ENCODE measurements around the gene SH3D19. TPM values are rescaled to one million over a fixed set of nuclear protein-coding genes. Genes with fewer than 3 reads are reported as not detected.
A peak's percentile ranks its signal among the peaks of the same experiment; 100 is the strongest.

The SH3D19 gene
- polyA plus RNA-seq, 4 donors: 37.7 to 92.4 (median 64.6) TPM

GRCh38 chr4:151152028-151152427 lies 173.4 kb downstream of the SH3D19 start:
- no peak for FAIRE-seq
- 8 to 16% (median 10%) methylated on average over 1 of the region's 1 CpG for WGBS, 3 donors

DNA sequence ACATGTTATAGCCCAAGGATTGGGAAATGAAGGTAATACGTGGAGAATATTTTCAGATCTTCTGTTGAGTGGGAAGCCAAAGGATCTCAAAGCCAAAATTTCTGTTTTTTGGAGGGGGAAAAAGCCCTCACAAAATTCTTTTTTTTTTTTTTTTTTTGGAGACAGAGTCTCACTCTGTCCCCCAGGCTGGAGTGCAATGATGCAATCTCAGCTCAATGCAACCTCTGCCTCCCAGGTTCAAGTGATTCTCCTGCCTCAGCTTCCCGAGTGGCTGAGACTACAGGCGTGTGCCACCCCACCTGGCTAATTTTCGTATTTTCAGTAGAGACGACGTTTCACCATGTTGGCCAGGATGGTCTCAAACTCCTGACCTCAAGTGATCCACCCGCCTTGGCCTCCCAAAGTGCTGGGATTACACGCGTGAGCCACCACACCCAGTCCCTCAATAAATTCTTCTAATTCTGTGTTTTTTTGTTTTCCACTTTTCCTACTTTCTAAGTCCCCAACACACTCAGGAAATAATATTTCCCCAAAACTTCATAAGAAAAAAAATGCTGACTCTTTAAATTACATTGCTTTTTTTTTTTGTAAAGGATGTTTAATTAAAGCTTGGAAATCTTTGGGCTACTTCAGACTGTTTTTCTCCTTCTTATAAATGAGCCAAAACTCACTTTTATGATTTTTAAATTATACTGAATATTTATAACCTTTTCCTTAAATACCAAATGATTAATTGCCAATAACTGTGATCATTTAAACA lies 174.4 kb downstream of the SH3D19 start:
- WGBS, 3 donors: 92 to 97% (median 92%) methylated on average over 9 of the region's 9 CpGs
- FAIRE-seq (peak; percentile 68), DNase-seq (no peak)
- peaks cover 2 to 34% (median 7%) of the 10 kb centered on the region in 3 donors for H3K36me3 ChIP-seq (ENCODE audit: control insufficient read depth in 3 of 3, insufficient read depth in 2 of 3, low read depth in 1 of 3, low read length in 3 of 3)
- no peak overlapping the region for H3K27ac ChIP-seq (ENCODE audit: low read depth in 1 of 3, low read length in 2 of 3)
- H3K27me3 ChIP-seq (ENCODE audit: control insufficient read depth in 3 of 3, insufficient read depth in 3 of 3, low read length in 3 of 3): no peaks in the 10 kb centered on the region
- H3K4me3 ChIP-seq (ENCODE audit: low read depth in 1 of 3, low read length in 3 of 3): no peak overlapping the region
- H3K9me3 ChIP-seq (ENCODE audit: control insufficient read depth in 2 of 2, insufficient read depth in 1 of 2, low read depth in 1 of 2, low read length in 1 of 2): no peaks in the 10 kb centered on the region
- no peaks in the 10 kb centered on the region for H3K4me1 ChIP-seq (ENCODE audit: control insufficient read depth in 3 of 3, insufficient read depth in 2 of 3, low read depth in 1 of 3, low read length in 2 of 3)

More at GRCh38 chr4:151152028-151152427, 173.4 kb downstream of the SH3D19 start:
- H3K36me3 ChIP-seq (ENCODE audit: control insufficient read depth in 3 of 3, insufficient read depth in 2 of 3, low read depth in 1 of 3, low read length in 3 of 3): peaks cover 2 to 29% (median 9%) of the 10 kb centered on the region in 3 donors
- H3K4me3 ChIP-seq (ENCODE audit: low read depth in 1 of 3, low read length in 3 of 3): no peak overlapping the region
- no peaks in the 10 kb centered on the region for H3K4me1 ChIP-seq (ENCODE audit: control insufficient read depth in 3 of 3, insufficient read depth in 2 of 3, low read depth in 1 of 3, low read length in 2 of 3)
- DNase-seq: no peak
- no peaks in the 10 kb centered on the region for H3K9me3 ChIP-seq (ENCODE audit: control insufficient read depth in 2 of 2, insufficient read depth in 1 of 2, low read depth in 1 of 2, low read length in 1 of 2)
- H3K27ac ChIP-seq (ENCODE audit: low read depth in 1 of 3, low read length in 2 of 3): no peak overlapping the region
- no peaks in the 10 kb centered on the region for H3K27me3 ChIP-seq (ENCODE audit: control insufficient read depth in 3 of 3, insufficient read depth in 3 of 3, low read length in 3 of 3)

GRCh38 chr4:151148261-151148660 lies 177.1 kb downstream of the SH3D19 start:
- Histone ChIP-seq H3K27ac (ENCODE audit: low read depth in 1 of 3, low read length in 2 of 3) (no peak overlapping the region), H3K36me3 (ENCODE audit: control insufficient read depth in 3 of 3, insufficient read depth in 2 of 3, low read depth in 1 of 3, low read length in 3 of 3) (peaks cover 2 to 39% (median 11%) of the 10 kb centered on the region in 3 donors), H3K4me3 (ENCODE audit: low read depth in 1 of 3, low read length in 3 of 3) (no peak overlapping the region), H3K9me3 (ENCODE audit: control insufficient read depth in 2 of 2, insufficient read depth in 1 of 2, low read depth in 1 of 2, low read length in 1 of 2) (no peaks in the 10 kb centered on the region), H3K27me3 (ENCODE audit: control insufficient read depth in 3 of 3, insufficient read depth in 3 of 3, low read length in 3 of 3) (no peaks in the 10 kb centered on the region), H3K4me1 (ENCODE audit: control insufficient read depth in 3 of 3, insufficient read depth in 2 of 3, low read depth in 1 of 3, low read length in 2 of 3) (no peaks in the 10 kb centered on the region)
- no peak for DNase-seq
- FAIRE-seq: no peak
- 85 to 89% (median 86%) methylated on average over 4 of the region's 4 CpGs for WGBS, 3 donors

- no peak overlapping the region for H3K4me3 ChIP-seq (ENCODE audit: low read depth in 1 of 3, low read length in 3 of 3)
- H3K27ac ChIP-seq (ENCODE audit: low read depth in 1 of 3, low read length in 2 of 3): no peak overlapping the region
- no peaks in the 10 kb centered on the region for H3K27me3 ChIP-seq (ENCODE audit: control insufficient read depth in 3 of 3, insufficient read depth in 3 of 3, low read length in 3 of 3)
- WGBS, 3 donors: 72 to 80% (median 75%) methylated on average over 3 of the region's 3 CpGs
- no peaks in the 10 kb centered on the region for H3K9me3 ChIP-seq (ENCODE audit: control insufficient read depth in 2 of 2, insufficient read depth in 1 of 2, low read depth in 1 of 2, low read length in 1 of 2)
- DNase-seq (no peak), FAIRE-seq (no peak)
- H3K4me1 ChIP-seq (ENCODE audit: control insufficient read depth in 3 of 3, insufficient read depth in 2 of 3, low read depth in 1 of 3, low read length in 2 of 3): no peaks in the 10 kb centered on the region
- peaks cover 2 to 39% (median 16%) of the 10 kb centered on the region in 3 donors for H3K36me3 ChIP-seq (ENCODE audit: control insufficient read depth in 3 of 3, insufficient read depth in 2 of 3, low read depth in 1 of 3, low read length in 3 of 3)
Measured at GRCh38 chr4:151147000-151147399, 178.4 kb downstream of the SH3D19 start.

GRCh38 chr4:151144329-151145072 lies 180.9 kb downstream of the SH3D19 start:
- no peaks in the 10 kb centered on the region for H3K9me3 ChIP-seq (ENCODE audit: control insufficient read depth in 2 of 2, insufficient read depth in 1 of 2, low read depth in 1 of 2, low read length in 1 of 2)
- no peak for FAIRE-seq
- DNase-seq: no peak
- no peaks in the 10 kb centered on the region for H3K27me3 ChIP-seq (ENCODE audit: control insufficient read depth in 3 of 3, insufficient read depth in 3 of 3, low read length in 3 of 3)
- peaks cover 2 to 50% (median 16%) of the 10 kb centered on the region in 3 donors for H3K36me3 ChIP-seq (ENCODE audit: control insufficient read depth in 3 of 3, insufficient read depth in 2 of 3, low read depth in 1 of 3, low read length in 3 of 3)
- H3K4me3 ChIP-seq (ENCODE audit: low read depth in 1 of 3, low read length in 3 of 3): no peak overlapping the region
- H3K27ac ChIP-seq (ENCODE audit: low read depth in 1 of 3, low read length in 2 of 3): no peak overlapping the region
- no peaks in the 10 kb centered on the region for H3K4me1 ChIP-seq (ENCODE audit: control insufficient read depth in 3 of 3, insufficient read depth in 2 of 3, low read depth in 1 of 3, low read length in 2 of 3)
- 87 to 92% (median 90%) methylated on average over 5 of the region's 5 CpGs for WGBS, 3 donors

- DNase-seq: no peak
- Histone ChIP-seq H3K27ac (ENCODE audit: low read depth in 1 of 3, low read length in 2 of 3) (no peak overlapping the region), H3K9me3 (ENCODE audit: control insufficient read depth in 2 of 2, insufficient read depth in 1 of 2, low read depth in 1 of 2, low read length in 1 of 2) (no peaks in the 10 kb centered on the region), H3K27me3 (ENCODE audit: control insufficient read depth in 3 of 3, insufficient read depth in 3 of 3, low read length in 3 of 3) (no peaks in the 10 kb centered on the region), H3K36me3 (ENCODE audit: control insufficient read depth in 3 of 3, insufficient read depth in 2 of 3, low read depth in 1 of 3, low read length in 3 of 3) (peaks cover 2 to 57% (median 14%) of the 10 kb centered on the region in 3 donors), H3K4me1 (ENCODE audit: control insufficient read depth in 3 of 3, insufficient read depth in 2 of 3, low read depth in 1 of 3, low read length in 2 of 3) (no peaks in the 10 kb centered on the region), H3K4me3 (ENCODE audit: low read depth in 1 of 3, low read length in 3 of 3) (no peak overlapping the region)
- 89 to 92% (median 91%) methylated on average over 3 of the region's 3 CpGs for WGBS, 3 donors
- no peak for FAIRE-seq
Measured at GRCh38 chr4:151143811-151144210, 181.6 kb downstream of the SH3D19 start.

DNA sequence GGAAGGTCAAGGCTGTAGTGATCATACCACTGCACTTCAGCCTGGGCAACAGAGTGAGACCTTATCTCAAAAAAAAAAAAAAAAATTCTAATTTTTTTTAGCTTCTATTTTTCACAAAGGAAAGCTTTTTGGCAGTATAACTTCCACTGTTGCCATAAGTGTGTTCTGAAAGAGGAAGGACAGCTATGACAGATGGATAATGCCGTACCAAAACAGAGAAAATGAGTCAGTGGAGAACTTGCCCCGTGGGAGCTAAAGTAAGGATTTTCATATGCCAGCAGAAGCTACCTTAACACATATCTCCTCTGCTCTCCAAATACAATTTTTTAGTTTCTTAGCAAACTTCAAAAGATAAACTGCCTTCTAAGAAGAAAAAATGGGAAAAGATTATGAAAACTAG lies 182.2 kb downstream of the SH3D19 start:
- peaks cover 6 to 62% (median 13%) of the 10 kb centered on the region in 3 donors for H3K36me3 ChIP-seq (ENCODE audit: control insufficient read depth in 3 of 3, insufficient read depth in 2 of 3, low read depth in 1 of 3, low read length in 3 of 3)
- 71 to 90% (median 89%) methylated on average over 2 of the region's 2 CpGs for WGBS, 3 donors
- DNase-seq: no peak
- FAIRE-seq: no peak
- no peak overlapping the region for H3K4me3 ChIP-seq (ENCODE audit: low read depth in 1 of 3, low read length in 3 of 3)
- no peaks in the 10 kb centered on the region for H3K4me1 ChIP-seq (ENCODE audit: control insufficient read depth in 3 of 3, insufficient read depth in 2 of 3, low read depth in 1 of 3, low read length in 2 of 3)
- no peaks in the 10 kb centered on the region for H3K27me3 ChIP-seq (ENCODE audit: control insufficient read depth in 3 of 3, insufficient read depth in 3 of 3, low read length in 3 of 3)
- no peak overlapping the region for H3K27ac ChIP-seq (ENCODE audit: low read depth in 1 of 3, low read length in 2 of 3)
- H3K9me3 ChIP-seq (ENCODE audit: control insufficient read depth in 2 of 2, insufficient read depth in 1 of 2, low read depth in 1 of 2, low read length in 1 of 2): no peaks in the 10 kb centered on the region

DNA sequence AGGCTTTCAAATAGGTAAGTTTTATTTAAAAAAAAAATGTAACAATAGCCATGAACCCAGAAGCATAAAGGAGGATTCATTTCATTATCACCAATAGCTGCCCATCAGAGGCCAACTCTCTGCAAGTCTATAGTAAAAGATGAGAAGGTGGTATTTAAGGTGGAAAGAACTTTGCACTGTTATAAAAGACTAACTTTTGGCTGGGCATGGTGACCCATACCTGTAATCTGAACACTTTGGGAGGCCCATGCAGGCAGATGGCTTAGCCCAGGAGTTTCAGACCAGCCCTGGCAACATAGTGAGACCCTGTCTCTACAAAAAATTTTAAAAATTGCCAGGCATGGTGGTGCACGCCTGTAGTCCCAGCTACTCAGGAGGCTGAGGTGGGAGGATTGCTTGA lies 182.6 kb downstream of the SH3D19 start:
- Histone ChIP-seq H3K4me3 (ENCODE audit: low read depth in 1 of 3, low read length in 3 of 3) (no peak overlapping the region), H3K36me3 (ENCODE audit: control insufficient read depth in 3 of 3, insufficient read depth in 2 of 3, low read depth in 1 of 3, low read length in 3 of 3) (peaks cover 6 to 59% (median 9%) of the 10 kb centered on the region in 3 donors), H3K27me3 (ENCODE audit: control insufficient read depth in 3 of 3, insufficient read depth in 3 of 3, low read length in 3 of 3) (no peaks in the 10 kb centered on the region), H3K4me1 (ENCODE audit: control insufficient read depth in 3 of 3, insufficient read depth in 2 of 3, low read depth in 1 of 3, low read length in 2 of 3) (no peaks in the 10 kb centered on the region), H3K9me3 (ENCODE audit: control insufficient read depth in 2 of 2, insufficient read depth in 1 of 2, low read depth in 1 of 2, low read length in 1 of 2) (no peaks in the 10 kb centered on the region), H3K27ac (ENCODE audit: low read depth in 1 of 3, low read length in 2 of 3) (peak overlapping the region in 1 of 3 donors; percentile 11)
- no peak for DNase-seq
- FAIRE-seq: no peak
- 93 to 100% (median 95%) methylated on average over 1 of the region's 1 CpG for WGBS, 3 donors

Measured in small intestine (tissue), 7 donors.